K562 (cell line): Measurements from ENCODE around the gene BAIAP3. TPM values are rescaled to one million over a fixed set of nuclear protein-coding genes. Genes with fewer than 3 reads are reported as not detected.

Experiments
- BACH1 ChIP-seq: fragments of 200-800 bp; sonication (Bioruptor generic); IDR thresholded peaks from 2 replicates; pipeline ENCODE4 v1.6.1; 2016; ENCODE audit warnings: missing genetic modification characterization, missing compliant biosample characterization
- CBFB ChIP-seq: sonication (generic); formaldehyde crosslinking; IDR thresholded peaks from 2 replicates; pipeline ENCODE4 v1.4.0; 2020; ENCODE audit warnings: mild to moderate bottlenecking, missing genetic modification reagents
- HNRNPUL1 ChIP-seq: fragments of 200-400 bp; formaldehyde crosslinking; IDR thresholded peaks from 2 replicates; pipeline ENCODE4 v1.6.1; 2017; ENCODE audit warnings: low read length
- NEUROD1 ChIP-seq: fragments of 150-350 bp; IDR thresholded peaks from 2 replicates; pipeline ENCODE4 v1.6.1; 2014; ENCODE audit warnings: borderline replicate concordance, low read length, low read depth; ENCODE audit not compliant: partially characterized antibody
- NR2C2 ChIP-seq, 2 experiments: fragments of 200-800 bp in 1 of 2; sonication (Bioruptor generic) in 1 of 2; sonication (generic) in 1 of 2; formaldehyde crosslinking in 1 of 2; IDR thresholded peaks; 2 replicates each; pipeline versions ENCODE4 v1.6.1 to v1.8.0; 2016 to 2022; ENCODE audit warnings: mild to moderate bottlenecking in 1 of 2, missing compliant biosample characterization in 1 of 2, missing genetic modification characterization in 1 of 2, missing genetic modification reagents in 1 of 2
- PTTG1 ChIP-seq: fragments of 450-650 bp; IDR thresholded peaks from 2 replicates; pipeline ENCODE4 v1.6.1; 2016; ENCODE audit warnings: low read depth, mild to moderate bottlenecking, missing genetic modification characterization, missing compliant biosample characterization
- RAD21 ChIP-seq, 2 experiments: fragments of 250-450 bp in 1 of 2; fragments of 450-650 bp in 1 of 2; sonication (Bioruptor Pico) in 1 of 2; formaldehyde crosslinking in 1 of 2; IDR thresholded peaks in 1 of 2; conservative IDR thresholded peaks in 1 of 2; 2 replicates each; pipeline versions ENCODE4 v1.4.0 to v1.8.0; 2020 to 2022; ENCODE audit warnings: mild to moderate bottlenecking in 2 of 2, moderate library complexity in 1 of 2
- REST ChIP-seq, 2 experiments: fragments of 450-650 bp; formaldehyde crosslinking in 1 of 2; IDR thresholded peaks; 2 replicates each; pipeline versions ENCODE4 v1.4.0 to v1.6.1; 2014 to 2020; ENCODE audit warnings: mild to moderate bottlenecking in 2 of 2, borderline replicate concordance in 1 of 2, low read depth in 1 of 2
- SFPQ ChIP-seq: fragments of 200-400 bp; formaldehyde crosslinking; IDR thresholded peaks from 2 replicates; pipeline ENCODE4 v1.6.1; 2017; ENCODE audit warnings: mild to moderate bottlenecking, low read depth, low read length, moderate library complexity
- SMAD3 ChIP-seq: fragments of 450-650 bp; formaldehyde crosslinking; conservative IDR thresholded peaks from 2 replicates; pipeline ENCODE4 v1.4.0; 2020; ENCODE audit warnings: mild to moderate bottlenecking
- STAT5A ChIP-seq: IDR thresholded peaks from 2 replicates; pipeline ENCODE4 v1.6.1; 2012; ENCODE audit warnings: low read length, inconsistent platforms, borderline replicate concordance
- YY1 ChIP-seq, 3 experiments: IDR thresholded peaks; 2 replicates each; pipeline ENCODE4 v1.6.1; 2011; ENCODE audit warnings: low read length in 2 of 3, mild to moderate bottlenecking in 2 of 3, moderate library complexity in 2 of 3, borderline replicate concordance in 1 of 3, control low read depth in 1 of 3, low read depth in 1 of 3; ENCODE audit not compliant: insufficient read depth in 3 of 3, insufficient replicate concordance in 2 of 3, control insufficient read depth in 1 of 3, insufficient read length in 1 of 3; ENCODE audit errors: extremely low read depth in 1 of 3
- ZC3H4 ChIP-seq: sonication (generic); formaldehyde crosslinking; IDR thresholded peaks from 2 replicates; pipeline ENCODE4 v1.9.0; 2021; ENCODE audit warnings: missing genetic modification reagents, borderline replicate concordance
- polyA plus RNA-seq, 8 experiments: library from polyadenylated mRNA; depleted of rRNA in 4 of 8; stranded (reverse) in 5 of 8; unstranded in 3 of 8; fragments of >200 nt; fragmentation: Nextera tagmentation in 2 of 8; fragmentation: Illumina TruSeq in 1 of 8; extraction: Ambion mirVana in 2 of 8; extraction: Trizol in 1 of 8; gene quantifications; 2 replicates each; pipeline versions ENCODE4 v1.2.1 to v1.2.3, GENCODE V29; 2011 to 2014; ENCODE audit warnings: inconsistent platforms in 1 of 8, missing spikeins in 1 of 8
- total RNA-seq, 7 experiments: library from RNA; depleted of rRNA in 6 of 7; stranded (reverse); fragments of >200 nt in 6 of 7; fragmentation: Illumina TruSeq in 2 of 7; extraction: Trizol in 2 of 7; gene quantifications; 2 replicates each; pipeline versions ENCODE4 v1.2.1 to v1.2.3, GENCODE V29; 2011 to 2021; ENCODE audit warnings: low replicate concordance in 1 of 7

The BAIAP3 gene
- total and polyA plus RNA-seq, 9 of the 15 experiments (the other 6 are each of a cell fraction or from before 2014, with no cell fraction given) = 0.03 to 4.5 (median 0.57) TPM; not detected in 1

GRCh38 chr16:1378804-1379303, 45.4 kb downstream of the BAIAP3 start (continued):
- TF ChIP-seq RAD21 (CRISPR knock-in tag; conservative IDR thresholded peaks at IDR 0.05 in 1 of 2, IDR thresholded peaks at IDR 0.05 in 1 of 2) = no peak
- TF ChIP-seq REST (IDR thresholded peaks at IDR 0.05; ENCODE audit: borderline replicate concordance) = peak; percentile 17; the same call in 1 of the 2 replicates
- TF ChIP-seq REST (CRISPR knock-in tag; IDR thresholded peaks at IDR 0.05; ENCODE audit: low read depth) = no peak
- no peak for TF ChIP-seq PTTG1 (tag)
- no peak for TF ChIP-seq HNRNPUL1
- peak; percentile 87 for TF ChIP-seq NEUROD1
- no peak for TF ChIP-seq STAT5A
- no peak for TF ChIP-seq SMAD3
- peak; percentile 100 for TF ChIP-seq BACH1 (tag)
- TF ChIP-seq YY1 (IDR thresholded peaks at IDR 0.05; ENCODE audit: borderline replicate concordance in 1 of 3, control insufficient read depth in 1 of 3, extremely low read depth in 1 of 3, insufficient read depth in 3 of 3, insufficient read length in 1 of 3, insufficient replicate concordance in 2 of 3, low read depth in 1 of 3, low read length in 2 of 3) = peak in 1 of 3 experiments; percentile 29
- peak; percentile 22; the same call in 1 of the 2 replicates for TF ChIP-seq ZC3H4 (CRISPR knock-in tag)
- TF ChIP-seq SFPQ = no peak
- TF ChIP-seq NR2C2 (CRISPR knock-in tag; IDR thresholded peaks at IDR 0.05) = peak; percentile 34; the same call in 1 of the 2 replicates
- peak; percentile 85 for TF ChIP-seq NR2C2 (tag; IDR thresholded peaks at IDR 0.05)
- TF ChIP-seq CBFB (CRISPR knock-in tag) = peak; percentile 23; the same call in 1 of the 2 replicates
